CD4-positive, alpha-beta T cell treated with Interleukin-1 beta for 1 hour (primary cell): ENCODE data around the gene GABRA4.

Experiments used
- DNase-seq, 2 donors: peaks; one replicate each; pipeline ENCODE4 v3.0.0-alpha.2; 2020 to 2022

The GABRA4 gene

GRCh38 chr4:46993075-46994006, at the start of gene GABRA4:
TSS of gene GABRA4 (minus strand) at chr4:46993581. CDS start at chr4:46993424, 157 bp downstream.
- no peak for DNase-seq

GRCh38 chr4:47040828-47041227, 47.4 kb upstream of the GABRA4 start:
- no peak for DNase-seq

DNA sequence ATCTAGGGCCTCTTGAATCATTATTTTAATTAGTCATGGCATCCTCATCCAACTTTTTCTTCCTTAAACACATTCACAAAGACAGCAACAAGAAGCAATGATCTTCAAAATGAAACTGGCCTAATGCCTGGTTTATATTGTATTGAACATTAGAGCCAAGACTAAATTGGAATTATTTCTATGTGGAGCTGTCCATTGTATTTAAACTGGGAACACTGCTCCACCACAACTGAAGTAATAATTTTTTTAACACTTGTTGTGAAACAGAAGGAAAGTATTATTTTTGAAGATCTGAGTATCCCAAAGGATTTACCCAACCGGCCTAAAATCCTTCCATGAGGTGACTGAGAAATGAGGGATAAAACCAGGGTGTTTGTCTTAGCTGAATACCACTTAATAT, 44.9 kb upstream of the GABRA4 start:
- DNase-seq: no peak

DNA sequence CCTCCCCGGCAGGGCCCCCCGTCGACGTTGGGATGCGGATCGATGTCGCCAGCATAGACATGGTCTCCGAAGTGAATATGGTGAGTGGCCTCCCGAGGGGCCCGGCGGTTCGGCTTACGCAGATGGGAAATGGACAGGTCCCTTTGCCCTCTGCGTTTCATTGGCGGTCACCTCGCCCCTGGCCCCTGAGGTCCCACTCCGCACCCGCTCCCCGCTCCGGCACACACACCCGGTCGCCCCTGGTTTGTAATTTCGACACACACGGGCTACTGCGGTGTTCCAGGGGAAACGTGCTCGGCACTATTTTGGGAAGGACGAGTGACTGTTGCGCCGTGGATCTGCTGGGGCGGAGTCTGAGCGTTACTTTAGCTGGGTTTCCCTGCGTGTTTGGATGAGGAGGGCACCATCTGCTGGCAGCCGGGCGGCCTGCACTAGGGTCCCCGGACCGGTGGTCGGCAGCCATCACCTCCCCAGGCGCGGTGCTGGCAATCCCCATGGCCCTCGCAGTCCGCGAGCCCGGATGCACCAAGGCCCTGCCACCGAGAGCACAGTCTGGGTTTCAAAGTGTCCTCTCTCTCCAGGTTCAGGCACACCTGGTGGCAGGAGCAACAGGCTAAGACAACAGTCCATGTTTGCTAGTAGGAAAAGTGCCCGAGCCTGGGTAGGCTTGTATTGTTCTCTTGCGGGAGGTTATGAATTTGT, 39.2 kb upstream of the GABRA4 start:
- peak; percentile 15 to 55 for DNase-seq

DNA sequence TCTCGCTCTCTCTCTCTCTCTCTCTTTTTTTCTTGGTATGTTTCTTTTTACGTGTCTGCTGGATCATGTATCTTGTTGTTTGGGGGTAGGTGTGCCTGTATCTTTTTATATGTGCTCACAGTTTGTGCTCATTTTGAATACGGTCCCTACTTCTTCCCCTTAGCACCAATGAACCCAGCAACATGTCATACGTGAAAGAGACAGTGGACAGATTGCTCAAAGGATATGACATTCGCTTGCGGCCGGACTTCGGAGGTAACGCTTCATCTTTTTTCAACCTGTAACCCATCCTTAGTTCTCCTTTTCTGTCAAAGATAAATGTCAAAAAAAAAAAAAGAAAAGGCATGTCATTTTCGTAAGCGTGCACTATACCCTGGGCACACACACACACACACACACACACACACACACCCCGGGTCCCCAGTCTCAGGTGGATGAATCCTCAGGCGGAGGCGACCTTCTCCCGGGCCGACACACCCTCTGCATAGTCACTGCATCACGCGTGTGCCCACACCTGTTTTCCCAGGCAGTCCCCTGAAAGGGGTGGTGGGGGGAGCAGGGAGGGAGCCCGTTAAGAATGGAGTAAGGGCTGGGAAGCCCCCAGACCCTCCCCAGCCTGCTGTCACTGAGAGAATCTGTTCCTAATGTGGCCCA, 38.5 kb upstream of the GABRA4 start:
- DNase-seq: peak in 1 of 2 donors; percentile 2

- DNase-seq: peak in 1 of 2 donors; percentile 13
Observed at GRCh38 chr4:47031011-47031678, 37.8 kb upstream of the GABRA4 start, which contains the start of gene GABRB1. TSS of gene GABRB1 (plus strand) at chr4:47031567.

GRCh38 chr4:47017494-47017893, 24.1 kb upstream of the GABRA4 start:
- DNase-seq: no peak

GRCh38 chr4:47017081-47017480, 23.7 kb upstream of the GABRA4 start:
- no peak for DNase-seq

DNA sequence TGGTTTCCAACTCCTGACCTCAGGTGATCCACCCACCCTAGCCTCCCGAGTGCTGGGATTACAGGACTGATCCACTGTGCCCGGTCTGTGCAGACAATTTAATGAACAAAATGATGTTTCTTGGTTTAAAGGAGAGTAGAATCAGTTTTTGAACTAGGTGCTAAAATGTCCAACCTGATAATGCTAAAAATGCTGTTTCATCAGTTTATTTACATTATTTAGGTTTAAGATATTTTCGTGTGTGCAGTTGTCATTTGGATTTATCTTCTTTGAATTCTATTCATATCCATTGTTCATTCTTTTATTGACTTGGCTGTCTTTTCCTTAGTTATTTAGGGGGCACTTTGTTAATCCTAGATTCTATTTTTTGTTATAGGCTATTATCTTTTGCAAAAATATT, 20.0 kb upstream of the GABRA4 start:
- no peak for DNase-seq

GRCh38 chr4:47012676-47013075, 19.3 kb upstream of the GABRA4 start:
- no peak for DNase-seq

- DNase-seq: peak in 1 of 2 donors; percentile 39
Observed at GRCh38 chr4:47010912-47011446, 17.6 kb upstream of the GABRA4 start.

GRCh38 chr4:47010347-47010911, 17.0 kb upstream of the GABRA4 start:
- no peak for DNase-seq

GRCh38 chr4:47002580-47002979, 9.2 kb upstream of the GABRA4 start:
- DNase-seq: no peak

GRCh38 chr4:47000406-47000805, 7.0 kb upstream of the GABRA4 start:
- no peak for DNase-seq

DNA sequence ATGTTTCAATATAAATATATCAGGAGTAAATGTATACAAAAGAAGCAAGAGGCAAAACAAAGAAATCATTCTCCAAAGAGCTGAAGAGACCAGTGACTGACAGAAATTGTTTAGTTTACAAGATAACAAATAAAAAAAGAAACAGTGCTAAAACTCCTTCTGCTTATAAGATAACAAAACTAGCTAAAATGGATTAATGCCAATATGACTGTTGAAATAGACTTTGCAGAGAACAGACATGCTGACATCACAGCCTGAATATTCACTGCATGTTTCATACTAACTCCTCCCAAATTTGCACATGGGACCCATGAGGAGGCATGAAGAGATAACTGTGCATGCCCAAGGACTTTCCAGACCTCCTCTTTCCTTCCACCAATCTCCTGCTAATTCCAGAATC, 6.2 kb upstream of the GABRA4 start:
- no peak for DNase-seq

DNA sequence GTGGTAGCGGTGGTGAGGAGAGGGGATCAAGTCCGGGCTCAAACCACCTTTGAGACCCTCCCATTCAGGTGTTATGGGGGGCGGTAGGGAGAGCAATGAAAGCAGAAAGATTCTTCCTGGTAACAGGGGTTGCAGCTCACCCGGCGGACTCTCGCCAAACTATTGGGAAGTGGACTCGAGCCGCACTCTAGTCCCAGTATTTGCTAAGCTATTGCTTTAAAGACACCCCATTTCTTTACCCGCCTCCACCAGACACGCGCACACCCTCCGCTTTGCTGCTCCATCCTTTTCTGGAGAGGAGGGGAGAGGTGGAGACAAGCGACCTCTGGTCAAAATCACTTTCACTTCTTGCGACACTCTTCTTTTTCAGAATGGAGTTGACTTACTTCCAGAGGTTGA, 625 bp upstream of the GABRA4 start:
- no peak for DNase-seq

DNA sequence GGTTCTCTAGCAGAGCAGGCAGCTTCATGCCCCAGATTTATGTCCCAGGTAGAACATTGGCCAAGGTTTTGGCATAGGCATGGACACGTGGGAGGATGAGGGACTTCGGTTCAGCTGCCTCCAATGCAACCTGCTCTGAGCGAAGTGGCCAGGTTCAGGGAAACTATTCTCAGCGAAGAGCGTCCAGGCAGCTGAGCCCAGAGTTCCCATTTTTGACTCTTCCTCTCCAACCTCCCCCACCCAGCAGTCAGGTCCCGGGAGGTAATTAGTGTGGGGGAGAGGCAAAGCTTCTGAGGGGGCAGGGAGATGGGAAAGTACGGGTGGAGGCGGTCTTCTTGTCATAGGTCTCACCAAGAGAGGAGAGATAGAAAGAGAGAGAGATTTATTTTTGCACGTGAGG, 1.0 kb downstream of the GABRA4 start:
- no peak for DNase-seq

DNA sequence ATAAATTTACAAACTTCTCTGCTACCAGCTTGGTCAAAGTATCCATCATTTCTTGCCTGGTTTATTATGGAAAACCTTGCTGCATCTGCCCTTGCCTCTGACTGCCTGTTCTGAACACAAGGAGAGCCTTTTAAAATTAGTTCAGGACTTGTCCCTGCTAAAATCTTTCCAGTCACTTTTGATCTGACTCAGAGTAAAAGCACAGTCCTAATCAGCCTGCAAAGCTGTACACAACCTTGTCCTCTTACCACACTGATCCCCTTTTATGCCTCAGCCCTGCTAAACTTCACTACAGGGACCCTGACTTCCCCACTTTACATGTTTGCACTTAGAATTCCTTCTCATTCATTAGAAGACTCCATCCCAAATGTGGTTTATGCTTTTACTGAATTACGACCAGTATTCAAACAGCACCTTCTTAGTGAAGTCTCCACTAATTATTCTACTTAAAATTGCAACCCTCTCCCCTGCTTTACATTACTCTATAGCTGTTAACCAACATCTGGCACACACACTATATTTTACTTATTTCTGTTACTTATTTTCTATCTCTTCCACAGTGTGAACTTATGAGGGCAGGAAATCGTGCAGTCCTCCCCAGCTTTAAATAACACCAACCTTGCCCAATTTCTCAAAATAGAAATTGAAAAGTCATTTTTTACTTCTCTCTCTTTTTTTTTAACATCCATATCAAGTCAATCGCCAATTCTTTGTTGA, 6.3 kb downstream of the GABRA4 start:
- DNase-seq: no peak

GRCh38 chr4:46984781-46985180, 8.6 kb downstream of the GABRA4 start:
- DNase-seq: no peak

- no peak for DNase-seq
Observed at GRCh38 chr4:46980851-46981250, 12.5 kb downstream of the GABRA4 start.

DNA sequence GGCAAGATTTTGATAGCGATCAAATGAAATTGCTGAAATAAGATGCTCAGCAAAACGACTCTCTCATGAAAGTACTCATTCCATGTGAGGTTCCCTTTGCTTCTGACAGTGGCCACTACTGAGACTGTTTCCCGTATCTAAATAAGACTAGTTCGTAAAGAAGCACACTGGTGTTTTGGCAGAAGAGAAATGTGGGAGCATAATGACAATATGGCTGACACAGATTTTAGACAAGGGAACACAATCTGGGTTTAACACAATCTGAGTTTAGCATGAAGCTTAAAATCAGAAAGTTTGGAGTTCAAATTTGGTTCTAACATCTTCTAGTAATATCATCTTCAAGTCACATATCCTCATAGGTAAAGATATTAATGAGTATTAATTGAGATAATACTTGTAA, 13.7 kb downstream of the GABRA4 start:
- DNase-seq: no peak

GRCh38 chr4:46979283-46979682, 14.1 kb downstream of the GABRA4 start:
- no peak for DNase-seq
